Suprapubic skin (tissue), 3 donors: Measurements from ENCODE around the gene BICD1.

Source experiments
- POLR2AphosphoS5 ChIP-seq, 3 donors: sonication (generic); formaldehyde crosslinking; IDR thresholded peaks; one replicate each; pipeline ENCODE4 v1.6.1; 2017; ENCODE audit warnings: antibody characterized with exemption in 3 of 3
- TF ChIP-seq, protein P1 (sequence below), 2 donors: fragments of 200-600 bp in 1 of 2; fragments of 450-650 bp in 1 of 2; sonication (generic) in 1 of 2; IDR thresholded peaks; one replicate each; pipeline ENCODE4 v1.5.1; 2016 to 2019; ENCODE audit warnings: antibody characterized with exemption in 2 of 2, mild to moderate bottlenecking in 1 of 2, moderate library complexity in 1 of 2

DNA sequence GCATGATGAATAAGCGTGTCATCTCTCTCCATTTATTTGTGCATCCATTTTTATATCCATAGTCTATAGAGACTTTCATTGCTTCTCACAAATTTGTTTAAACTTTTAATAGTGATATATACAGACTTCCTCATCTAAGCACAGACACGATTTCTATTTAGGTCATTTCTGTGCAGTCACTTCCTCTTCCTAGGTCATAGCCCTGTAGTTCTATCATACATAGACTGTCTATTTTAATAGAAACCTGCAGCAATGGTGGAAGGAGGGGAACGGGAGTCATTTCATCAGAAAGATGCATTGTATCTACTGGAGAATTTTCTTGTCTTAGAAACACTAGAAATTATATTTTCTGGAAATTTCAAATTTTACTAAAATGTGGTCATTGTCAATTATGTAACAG lies 159.3 kb downstream of the BICD1 start:
- TF ChIP-seq POLR2AphosphoS5 (IDR thresholded peaks at IDR 0.05): no peak
- TF ChIP-seq, protein P1, sequence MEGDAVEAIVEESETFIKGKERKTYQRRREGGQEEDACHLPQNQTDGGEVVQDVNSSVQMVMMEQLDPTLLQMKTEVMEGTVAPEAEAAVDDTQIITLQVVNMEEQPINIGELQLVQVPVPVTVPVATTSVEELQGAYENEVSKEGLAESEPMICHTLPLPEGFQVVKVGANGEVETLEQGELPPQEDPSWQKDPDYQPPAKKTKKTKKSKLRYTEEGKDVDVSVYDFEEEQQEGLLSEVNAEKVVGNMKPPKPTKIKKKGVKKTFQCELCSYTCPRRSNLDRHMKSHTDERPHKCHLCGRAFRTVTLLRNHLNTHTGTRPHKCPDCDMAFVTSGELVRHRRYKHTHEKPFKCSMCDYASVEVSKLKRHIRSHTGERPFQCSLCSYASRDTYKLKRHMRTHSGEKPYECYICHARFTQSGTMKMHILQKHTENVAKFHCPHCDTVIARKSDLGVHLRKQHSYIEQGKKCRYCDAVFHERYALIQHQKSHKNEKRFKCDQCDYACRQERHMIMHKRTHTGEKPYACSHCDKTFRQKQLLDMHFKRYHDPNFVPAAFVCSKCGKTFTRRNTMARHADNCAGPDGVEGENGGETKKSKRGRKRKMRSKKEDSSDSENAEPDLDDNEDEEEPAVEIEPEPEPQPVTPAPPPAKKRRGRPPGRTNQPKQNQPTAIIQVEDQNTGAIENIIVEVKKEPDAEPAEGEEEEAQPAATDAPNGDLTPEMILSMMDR (IDR thresholded peaks at IDR 0.05): no peak
